ENCODE measurements around the gene TEX36.

- TF ChIP-seq CTCF (IDR thresholded peaks at IDR 0.05) (no peak), POLR2A (IDR thresholded peaks at IDR 0.05) (no peak), POLR2AphosphoS5 (IDR thresholded peaks at IDR 0.05) (no peak)
Measured at GRCh38 chr10:125721035-125721434, 38.1 kb upstream of the TEX36 start.
